ENCODE data around the gene RHOT2. TPM values are rescaled to one million over a fixed set of nuclear protein-coding genes. Genes with fewer than 3 reads are reported as not detected.

The RHOT2 gene
- total RNA-seq, 1 experiment from 2014 or later: 210 TPM

- no peak overlapping the region for H3K56ac ChIP-seq (ENCODE audit: insufficient read length, low read depth, low read length)
- no peak overlapping the region for H2BK5ac ChIP-seq (ENCODE audit: insufficient read length, low read length)
- Mint-ChIP-seq H3K4me1 (peaks cover 7 to 21% of the 10 kb centered on the region in 2 experiments), H3K27me3 (ENCODE audit: low read depth) (no peaks in the 10 kb centered on the region; the same call in 1 of the 2 replicates), H3K9me3 (no peaks in the 10 kb centered on the region), H3K4me3 (peak overlapping the region; percentile 68 to 77), H3K27ac (no peak overlapping the region), H3K36me3 (ENCODE audit: insufficient read depth in 1 of 3, low read depth in 3 of 3) (peaks cover 2 to 15% (median 4%) of the 10 kb centered on the region in 3 experiments; a peak in 4 of 7 replicates)
- no peak overlapping the region for H4K8ac ChIP-seq (replicated peaks; ENCODE audit: insufficient read length, low read depth, low read length)
- H3K4me2 ChIP-seq (ENCODE audit: insufficient read depth, insufficient read length, low read length): peak overlapping the region; percentile 55
- no peak overlapping the region for H4K5ac ChIP-seq (ENCODE audit: insufficient read length, low read depth, low read length)
- no CpG with 5 or more reads among the region's 13 CpGs for WGBS (ENCODE audit: extremely low coverage, insufficient read length, low lambda C conversion rate)
- H2BK12ac ChIP-seq (ENCODE audit: insufficient read length, low read depth, low read length): no peak overlapping the region
- H3K79me1 ChIP-seq (ENCODE audit: insufficient read depth, low read depth, low read length, poor library complexity, severe bottlenecking): no peaks in the 10 kb centered on the region
- H2BK15ac ChIP-seq (ENCODE audit: low read depth, low read length): no peak overlapping the region
- H4K91ac ChIP-seq (ENCODE audit: insufficient read length, low read depth, low read length): no peak overlapping the region
- H3K9me3 ChIP-seq (ENCODE audit: control insufficient read depth, low read depth, low read length): no peaks in the 10 kb centered on the region
- no peaks in the 10 kb centered on the region; the same call in 1 of the 2 replicates for H3K4me1 ChIP-seq (ENCODE audit: insufficient read depth, low read length)
- no peak overlapping the region for H2BK20ac ChIP-seq (ENCODE audit: low read depth, low read length, poor library complexity, severe bottlenecking)
- H2AK5ac ChIP-seq (ENCODE audit: insufficient read length, low read length): no peak overlapping the region
- no peak overlapping the region for H2AFZ ChIP-seq (ENCODE audit: low read length)
- H3K27me3 ChIP-seq (ENCODE audit: insufficient read depth, low read length): no peaks in the 10 kb centered on the region
- H3K23ac ChIP-seq (ENCODE audit: insufficient read length, low read depth, low read length): no peak overlapping the region
- no peak overlapping the region for H3K4ac ChIP-seq (ENCODE audit: low read depth, low read length)
- H3K79me2 ChIP-seq (ENCODE audit: insufficient read depth, low read length): no peaks in the 10 kb centered on the region
- no peak overlapping the region for H3K27ac ChIP-seq (ENCODE audit: insufficient read length, low read depth, low read length)
- H3T11ph ChIP-seq (ENCODE audit: low read length): no peak overlapping the region
- H3K23me2 ChIP-seq (ENCODE audit: insufficient read length, low read depth, low read length, poor library complexity, severe bottlenecking): peaks cover 6% of the 10 kb centered on the region
- H3K9ac ChIP-seq (ENCODE audit: extremely low read depth, insufficient read length, low read length): no peak overlapping the region
- no peak overlapping the region for H3K18ac ChIP-seq (ENCODE audit: insufficient read length, low read depth, low read length)
- no peak for TF ChIP-seq CTCF (conservative IDR thresholded peaks at IDR 0.05)
- no peaks in the 10 kb centered on the region for H4K20me1 ChIP-seq (ENCODE audit: control insufficient read depth, insufficient read depth, insufficient read length)
- DNase-seq: no peak
- H2BK120ac ChIP-seq (ENCODE audit: low read depth, low read length, poor library complexity, severe bottlenecking): no peak overlapping the region
- H3K14ac ChIP-seq (ENCODE audit: insufficient read depth, low read length): no peak overlapping the region
Observed at GRCh38 chr16:643050-643368, 24.9 kb upstream of the RHOT2 start.

Data from H9 (cell line).